Panc1 (cell line): ENCODE results near the gene CLIC6.
A peak's percentile ranks its signal among the peaks of the same experiment; 100 is the strongest.

Experiments used
- CTCF ChIP-seq: fragments of 450-650 bp; IDR thresholded peaks from 2 replicates; pipeline ENCODE4 v1.5.1; 2017; ENCODE audit warnings: mild to moderate bottlenecking
- SIN3A ChIP-seq: IDR thresholded peaks from 2 replicates; pipeline ENCODE4 v1.6.1; 2012; ENCODE audit warnings: low read depth, mild to moderate bottlenecking, low read length, moderate library complexity, borderline replicate concordance; ENCODE audit not compliant: insufficient read depth
- TF ChIP-seq, protein P1 (sequence below), 2 experiments: IDR thresholded peaks; 2 replicates each; pipeline ENCODE4 v1.6.1; 2011 to 2012; ENCODE audit warnings: low read depth in 2 of 2, control low read depth in 1 of 2, low read length in 1 of 2, mild to moderate bottlenecking in 1 of 2, moderate library complexity in 1 of 2; ENCODE audit not compliant: insufficient read depth in 1 of 2

DNA sequence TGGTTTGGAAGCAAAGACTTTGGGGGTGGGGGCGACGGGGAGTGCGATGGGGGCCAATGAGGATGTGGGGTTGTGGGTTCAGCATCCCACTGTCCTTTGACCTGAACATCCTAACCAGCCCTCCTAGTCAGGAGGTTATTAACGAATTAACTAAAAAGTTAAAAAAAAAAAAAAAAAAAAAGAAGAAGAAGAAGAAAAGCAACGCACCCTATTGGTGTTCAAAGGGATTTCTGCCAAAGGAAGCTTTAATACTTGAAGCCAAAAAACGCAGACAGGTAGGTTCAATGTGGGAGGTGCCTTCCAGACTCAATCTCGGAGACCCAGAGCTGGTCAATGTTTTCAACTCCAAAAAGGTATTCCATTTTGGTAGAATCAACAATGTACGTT lies 2.2 kb downstream of the CLIC6 start:
- TF ChIP-seq, protein P1, sequence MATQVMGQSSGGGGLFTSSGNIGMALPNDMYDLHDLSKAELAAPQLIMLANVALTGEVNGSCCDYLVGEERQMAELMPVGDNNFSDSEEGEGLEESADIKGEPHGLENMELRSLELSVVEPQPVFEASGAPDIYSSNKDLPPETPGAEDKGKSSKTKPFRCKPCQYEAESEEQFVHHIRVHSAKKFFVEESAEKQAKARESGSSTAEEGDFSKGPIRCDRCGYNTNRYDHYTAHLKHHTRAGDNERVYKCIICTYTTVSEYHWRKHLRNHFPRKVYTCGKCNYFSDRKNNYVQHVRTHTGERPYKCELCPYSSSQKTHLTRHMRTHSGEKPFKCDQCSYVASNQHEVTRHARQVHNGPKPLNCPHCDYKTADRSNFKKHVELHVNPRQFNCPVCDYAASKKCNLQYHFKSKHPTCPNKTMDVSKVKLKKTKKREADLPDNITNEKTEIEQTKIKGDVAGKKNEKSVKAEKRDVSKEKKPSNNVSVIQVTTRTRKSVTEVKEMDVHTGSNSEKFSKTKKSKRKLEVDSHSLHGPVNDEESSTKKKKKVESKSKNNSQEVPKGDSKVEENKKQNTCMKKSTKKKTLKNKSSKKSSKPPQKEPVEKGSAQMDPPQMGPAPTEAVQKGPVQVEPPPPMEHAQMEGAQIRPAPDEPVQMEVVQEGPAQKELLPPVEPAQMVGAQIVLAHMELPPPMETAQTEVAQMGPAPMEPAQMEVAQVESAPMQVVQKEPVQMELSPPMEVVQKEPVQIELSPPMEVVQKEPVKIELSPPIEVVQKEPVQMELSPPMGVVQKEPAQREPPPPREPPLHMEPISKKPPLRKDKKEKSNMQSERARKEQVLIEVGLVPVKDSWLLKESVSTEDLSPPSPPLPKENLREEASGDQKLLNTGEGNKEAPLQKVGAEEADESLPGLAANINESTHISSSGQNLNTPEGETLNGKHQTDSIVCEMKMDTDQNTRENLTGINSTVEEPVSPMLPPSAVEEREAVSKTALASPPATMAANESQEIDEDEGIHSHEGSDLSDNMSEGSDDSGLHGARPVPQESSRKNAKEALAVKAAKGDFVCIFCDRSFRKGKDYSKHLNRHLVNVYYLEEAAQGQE (IDR thresholded peaks at IDR 0.05; ENCODE audit: insufficient read depth in 1 of 2, low read depth in 2 of 2, low read length in 1 of 2), result no peak
- peak; percentile 26; the same call in 1 of the 2 replicates for TF ChIP-seq CTCF
- no peak for TF ChIP-seq SIN3A
